GM21367 (cell line): Measurements from ENCODE around the gene ANKRD18A.

Source experiments
- ATAC-seq: cut with Tn5 transposase; IDR thresholded peaks from one replicate; pipeline ENCODE4 v1.9.1; 2021; ENCODE audit not compliant: unreplicated experiment

The ANKRD18A gene

GRCh38 chr9:38620483-38621433, at the start of gene ANKRD18A:
ANKRD18A (minus strand) TSS chr9:38620596; CDS start chr9:38620285, 311 bp downstream.
- ATAC-seq, result peak; percentile 68

GRCh38 chr9:38668791-38669466, 48.5 kb upstream of the ANKRD18A start:
- ATAC-seq, result no peak

- ATAC-seq, result no peak
Measured at GRCh38 chr9:38662763-38663593, 42.6 kb upstream of the ANKRD18A start.

GRCh38 chr9:38659538-38659937, 39.1 kb upstream of the ANKRD18A start:
- no peak for ATAC-seq

GRCh38 chr9:38656896-38657295, 36.5 kb upstream of the ANKRD18A start:
- no peak for ATAC-seq

- ATAC-seq, result no peak
Measured at GRCh38 chr9:38652486-38652885, 32.1 kb upstream of the ANKRD18A start.

GRCh38 chr9:38652044-38652443, 31.6 kb upstream of the ANKRD18A start:
- no peak for ATAC-seq

DNA sequence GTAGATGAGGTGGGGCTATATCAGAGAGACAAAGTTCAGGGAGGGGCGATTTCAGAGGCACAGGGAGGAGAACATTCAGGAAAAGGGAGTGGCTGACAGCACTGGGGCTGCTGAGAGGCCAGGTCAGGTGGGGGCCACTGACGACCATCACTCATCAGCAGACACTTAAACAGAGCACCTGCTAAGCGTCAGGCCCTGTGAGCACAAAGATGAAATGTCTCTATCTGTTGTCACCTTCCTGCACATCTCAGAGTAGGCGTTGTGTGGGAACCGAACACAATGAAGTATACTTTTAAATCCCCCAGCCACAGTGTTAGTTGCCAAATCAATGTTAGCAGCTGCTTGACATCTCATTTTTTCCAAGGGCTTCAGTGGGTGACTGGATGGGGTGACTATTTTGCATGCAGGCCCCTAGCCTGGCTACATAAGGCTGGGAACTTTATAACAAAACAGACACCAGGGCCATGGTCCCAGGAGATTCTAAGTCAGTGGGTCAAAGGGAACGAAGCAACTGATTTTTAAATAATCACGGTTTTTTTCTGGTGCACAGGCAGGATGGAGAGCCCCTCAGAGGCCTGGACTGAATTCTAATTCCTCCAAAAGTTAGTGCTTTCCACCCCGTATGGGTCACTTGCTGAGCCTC, 31.1 kb upstream of the ANKRD18A start:
- ATAC-seq, result no peak

DNA sequence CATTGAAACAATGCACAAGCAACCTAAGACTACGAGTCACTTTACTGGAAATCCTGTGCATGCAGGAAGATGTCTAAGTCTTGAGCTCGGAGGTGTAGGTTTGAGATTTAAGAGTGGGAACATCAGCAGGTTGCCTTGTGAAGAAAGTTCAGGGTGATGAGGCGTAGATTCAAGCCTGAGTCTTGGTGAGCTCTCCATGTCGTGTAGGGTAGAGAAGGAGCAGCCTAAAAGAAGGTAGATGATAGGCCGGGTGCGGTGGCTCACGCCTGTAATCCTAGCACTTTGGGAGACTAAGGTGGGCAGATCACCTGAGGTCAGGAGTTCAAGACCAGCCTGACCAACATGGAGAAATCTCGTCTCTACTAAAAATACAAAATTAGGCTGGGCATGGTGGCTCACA, 30.2 kb upstream of the ANKRD18A start:
- no peak for ATAC-seq

- no peak for ATAC-seq
Measured at GRCh38 chr9:38649731-38650363, 29.5 kb upstream of the ANKRD18A start.

GRCh38 chr9:38644601-38645000, 24.2 kb upstream of the ANKRD18A start:
- no peak for ATAC-seq

DNA sequence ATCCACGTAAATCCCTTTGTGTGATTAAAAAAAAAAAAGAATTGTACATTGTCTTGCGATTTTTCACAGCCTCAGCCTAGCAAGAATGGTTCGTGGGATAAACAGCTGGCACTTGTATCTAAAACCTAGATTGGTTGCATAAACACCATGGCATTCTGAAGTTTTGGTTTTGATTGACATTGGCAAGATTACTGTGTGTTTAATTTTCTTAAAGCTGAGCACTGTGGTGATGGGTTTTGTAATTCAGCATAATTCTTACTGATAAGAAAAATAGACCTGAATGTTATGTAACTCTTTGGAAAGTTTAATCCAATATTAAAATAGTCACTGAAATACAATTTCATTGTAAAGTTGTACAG, 23.4 kb upstream of the ANKRD18A start:
- no peak for ATAC-seq

DNA sequence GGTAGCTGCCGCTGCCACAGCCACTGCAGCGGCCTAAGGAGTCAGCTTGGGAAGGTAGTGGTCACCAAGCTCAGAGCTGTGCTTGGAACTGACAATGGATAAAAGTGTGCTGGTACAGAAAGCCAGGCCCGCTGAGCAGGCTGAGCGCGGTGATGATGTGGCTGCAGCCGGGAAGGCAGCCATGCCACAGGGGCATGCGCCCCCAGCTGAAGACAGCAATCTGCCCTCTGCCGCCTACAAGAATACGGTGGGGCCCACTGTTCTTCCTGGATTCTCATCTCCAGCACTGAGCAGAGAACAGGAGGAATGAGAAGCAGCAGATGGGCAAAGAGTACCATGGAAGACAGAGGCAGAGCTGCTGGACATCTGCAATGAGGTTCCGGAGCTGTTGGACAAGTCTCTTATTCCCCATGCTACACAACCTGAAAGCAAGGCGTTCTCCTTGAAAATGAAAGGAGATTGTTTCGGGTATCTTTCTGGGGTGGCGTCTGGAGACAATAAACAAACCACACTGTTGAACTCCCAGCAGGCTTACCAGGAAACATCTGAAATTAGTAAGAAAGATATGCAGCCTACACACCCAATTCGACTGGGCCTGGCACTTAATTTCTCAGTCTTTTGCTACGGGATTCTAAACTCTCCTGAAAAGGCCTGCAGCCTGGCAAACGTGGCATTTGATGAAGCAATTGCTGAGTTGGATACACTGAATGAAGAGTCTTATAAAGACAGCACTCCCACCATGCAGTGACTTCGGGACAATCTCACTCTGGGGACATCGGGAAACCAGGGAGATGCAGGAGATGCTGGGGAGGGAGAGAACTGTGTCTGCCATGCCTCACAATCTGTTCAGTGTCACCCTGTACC, 22.8 kb upstream of the ANKRD18A start:
- ATAC-seq, result no peak

- ATAC-seq, result no peak
Measured at GRCh38 chr9:38641985-38642864, 21.8 kb upstream of the ANKRD18A start.

DNA sequence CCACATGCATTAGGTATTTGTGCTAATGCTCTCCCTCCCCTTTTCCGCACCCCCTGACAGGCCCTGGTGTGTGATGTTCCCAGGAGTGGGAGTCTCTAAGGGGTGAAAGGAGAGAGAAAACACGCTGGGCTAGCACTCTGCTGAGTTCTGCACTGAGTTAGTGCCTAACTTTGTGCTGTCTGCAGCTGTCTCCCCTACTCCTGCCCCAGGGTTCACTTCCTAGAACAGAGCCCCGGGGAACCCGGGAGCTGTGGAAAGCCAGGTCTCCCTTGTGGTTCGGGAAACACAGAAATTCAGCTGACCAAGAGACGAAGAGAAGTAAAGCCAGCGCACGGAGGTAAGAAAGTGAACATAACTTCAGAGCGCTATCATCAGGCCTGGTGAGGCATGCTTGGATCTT, 20.7 kb upstream of the ANKRD18A start:
- no peak for ATAC-seq

- no peak for ATAC-seq
Measured at GRCh38 chr9:38639577-38639940, 19.2 kb upstream of the ANKRD18A start.

GRCh38 chr9:38638881-38639576, 18.6 kb upstream of the ANKRD18A start:
- no peak for ATAC-seq

- ATAC-seq, result no peak
Measured at GRCh38 chr9:38634315-38634714, 13.9 kb upstream of the ANKRD18A start.
